ENCODE results near the gene LGI1. TPM values are rescaled to one million over a fixed set of nuclear protein-coding genes. Genes with fewer than 3 reads are reported as not detected.
"Not testable (repeated sequence)": the region's sequence is repeated elsewhere in the genome, so short reads cannot be mapped to it uniquely, and the experiment has no call there.

The LGI1 gene
- total and polyA plus RNA-seq, 2 of the 8 experiments (the other 6 are each of a cell fraction or from before 2014, with no cell fraction given): 0.15 TPM; not detected in 1

- H3K79me1 ChIP-seq (ENCODE audit: low read depth, low read length); H2BK120ac ChIP-seq (replicated peaks; ENCODE audit: low read depth, low read length); H3K23ac ChIP-seq (ENCODE audit: insufficient read length); H3K27ac ChIP-seq (ENCODE audit: low read depth, low read length); H4K20me1 ChIP-seq (replicated peaks in 1 of 2; ENCODE audit: control insufficient read depth in 1 of 2, insufficient read depth in 2 of 2, low read length in 2 of 2); H3K4me3 ChIP-seq (ENCODE audit: extremely low read depth in 1 of 4, insufficient read depth in 2 of 4, low read depth in 3 of 4, low read length in 4 of 4); H3K4ac ChIP-seq (replicated peaks; ENCODE audit: insufficient read length, low read depth, low read length); H3K14ac ChIP-seq (ENCODE audit: insufficient read length); H4K91ac ChIP-seq (replicated peaks; ENCODE audit: insufficient read length, low read length); H2BK20ac ChIP-seq (ENCODE audit: low read length); H2AK5ac ChIP-seq (ENCODE audit: low read depth, low read length); FAIRE-seq; H3K4me1 ChIP-seq (replicated peaks in 1 of 4; ENCODE audit: control insufficient read depth in 3 of 4, insufficient read depth in 4 of 4, low read length in 3 of 4); H3K4me2 ChIP-seq (ENCODE audit: insufficient read depth in 1 of 2, low read depth in 2 of 2, low read length in 2 of 2); H3K79me2 ChIP-seq (ENCODE audit: control insufficient read depth in 1 of 2, insufficient read depth in 2 of 2, low read length in 2 of 2); H2BK12ac ChIP-seq (ENCODE audit: low read depth, low read length); POLR2A ChIA-PET (ENCODE audit: partially characterized antibody); H2BK15ac ChIP-seq (ENCODE audit: low read length); DNase-seq (ENCODE audit: low read depth in 1 of 2, low spot score in 2 of 2); H4K5ac ChIP-seq (ENCODE audit: insufficient read length, low read depth, low read length); H3K56ac ChIP-seq (replicated peaks; ENCODE audit: insufficient read length, low read depth, low read length); H4K8ac ChIP-seq (ENCODE audit: extremely low read depth, insufficient read depth, low read length); H3K27me3 ChIP-seq (replicated peaks in 1 of 4; ENCODE audit: control insufficient read depth in 3 of 4, extremely low read depth in 1 of 4, insufficient read depth in 3 of 4, low read length in 3 of 4); H3K23me2 ChIP-seq (ENCODE audit: low read depth, low read length); H2BK5ac ChIP-seq (ENCODE audit: low read depth, low read length); H3K18ac ChIP-seq (ENCODE audit: extremely low read depth, low read length); H2AFZ ChIP-seq (ENCODE audit: low read length); H3K9ac ChIP-seq (replicated peaks in 1 of 4; ENCODE audit: extremely low read depth in 1 of 4, low read depth in 3 of 4, low read length in 3 of 4); H3K36me3 ChIP-seq (ENCODE audit: control insufficient read depth in 2 of 4, insufficient read depth in 4 of 4, low read length in 3 of 4): not testable (repeated sequence)
- peaks cover 11 to 12% of the 10 kb centered on the region in 2 experiments; a peak in 3 of 4 replicates for H3K9me3 ChIP-seq (ENCODE audit: insufficient read depth in 2 of 2, low read depth in 1 of 2, low read length in 1 of 2)
- WGBS, 2 experiments (ENCODE audit: extremely low coverage in 1 of 2, insufficient coverage in 1 of 2, insufficient read length in 1 of 2, insufficient replicate concordance in 2 of 2, low coverage in 1 of 2, low lambda C conversion rate in 2 of 2, missing lambda C conversion rate in 1 of 2): 100% methylated on average over 1 of the region's 1 CpG; no CpG with 5 or more reads in 1 of the 2 experiments
- CTCF ChIA-PET (ENCODE audit: partially characterized antibody): interaction anchor here (1.0 to 1.2 kb wide), 2 partner anchors 15 kb away, joined by 3 read pairs; no protein-coding TSS in a partner anchor
Measured at GRCh38 chr10:93831065-93831464, 73.3 kb downstream of the LGI1 start.
